ENCODE measurements around the gene CSMD2. TPM values are rescaled to one million over a fixed set of nuclear protein-coding genes. Genes with fewer than 3 reads are reported as not detected.
"Not testable (repeated sequence)": the region's sequence is repeated elsewhere in the genome, so short reads cannot be mapped to it uniquely, and the experiment has no call there.

The CSMD2 gene
- total RNA-seq, 1 donor from 2014 or later: 0.55 TPM

DNA sequence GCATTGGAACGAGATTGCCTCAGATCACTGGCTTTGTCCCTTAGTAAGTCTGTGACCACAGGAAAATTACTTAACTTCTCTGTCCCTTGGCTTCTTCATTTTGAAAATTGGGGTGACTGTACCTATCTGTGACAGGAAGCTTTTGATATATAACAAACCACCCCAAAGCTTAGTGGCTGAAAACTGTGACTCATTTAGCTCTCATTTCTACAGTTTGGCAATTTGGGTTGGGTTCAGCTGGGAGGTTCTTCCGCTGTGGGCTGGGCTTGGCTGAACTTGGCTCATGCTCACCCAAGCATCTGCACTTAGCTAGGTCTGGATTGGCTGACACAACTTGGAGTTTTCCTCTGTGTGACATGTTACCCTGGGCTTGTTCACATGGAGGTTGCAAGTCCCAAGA, 25.7 kb upstream of the CSMD2 start:
- Mint-ChIP-seq H3K27me3 (ENCODE audit: low read depth) (no peaks in the 10 kb centered on the region), H3K9me3 (ENCODE audit: low read depth) (peaks cover 13% of the 10 kb centered on the region), H3K27ac (ENCODE audit: unreplicated experiment) (no peak overlapping the region), H3K4me1 (ENCODE audit: low read depth) (no peaks in the 10 kb centered on the region), H3K4me3 (ENCODE audit: unreplicated experiment) (no peak overlapping the region), H3K36me3 (ENCODE audit: low read depth) (no peaks in the 10 kb centered on the region)
- TF ChIP-seq, protein P1, sequence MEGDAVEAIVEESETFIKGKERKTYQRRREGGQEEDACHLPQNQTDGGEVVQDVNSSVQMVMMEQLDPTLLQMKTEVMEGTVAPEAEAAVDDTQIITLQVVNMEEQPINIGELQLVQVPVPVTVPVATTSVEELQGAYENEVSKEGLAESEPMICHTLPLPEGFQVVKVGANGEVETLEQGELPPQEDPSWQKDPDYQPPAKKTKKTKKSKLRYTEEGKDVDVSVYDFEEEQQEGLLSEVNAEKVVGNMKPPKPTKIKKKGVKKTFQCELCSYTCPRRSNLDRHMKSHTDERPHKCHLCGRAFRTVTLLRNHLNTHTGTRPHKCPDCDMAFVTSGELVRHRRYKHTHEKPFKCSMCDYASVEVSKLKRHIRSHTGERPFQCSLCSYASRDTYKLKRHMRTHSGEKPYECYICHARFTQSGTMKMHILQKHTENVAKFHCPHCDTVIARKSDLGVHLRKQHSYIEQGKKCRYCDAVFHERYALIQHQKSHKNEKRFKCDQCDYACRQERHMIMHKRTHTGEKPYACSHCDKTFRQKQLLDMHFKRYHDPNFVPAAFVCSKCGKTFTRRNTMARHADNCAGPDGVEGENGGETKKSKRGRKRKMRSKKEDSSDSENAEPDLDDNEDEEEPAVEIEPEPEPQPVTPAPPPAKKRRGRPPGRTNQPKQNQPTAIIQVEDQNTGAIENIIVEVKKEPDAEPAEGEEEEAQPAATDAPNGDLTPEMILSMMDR (IDR thresholded peaks at IDR 0.05): no peak
- no peak for DNase-seq (ENCODE audit: low spot score)

DNA sequence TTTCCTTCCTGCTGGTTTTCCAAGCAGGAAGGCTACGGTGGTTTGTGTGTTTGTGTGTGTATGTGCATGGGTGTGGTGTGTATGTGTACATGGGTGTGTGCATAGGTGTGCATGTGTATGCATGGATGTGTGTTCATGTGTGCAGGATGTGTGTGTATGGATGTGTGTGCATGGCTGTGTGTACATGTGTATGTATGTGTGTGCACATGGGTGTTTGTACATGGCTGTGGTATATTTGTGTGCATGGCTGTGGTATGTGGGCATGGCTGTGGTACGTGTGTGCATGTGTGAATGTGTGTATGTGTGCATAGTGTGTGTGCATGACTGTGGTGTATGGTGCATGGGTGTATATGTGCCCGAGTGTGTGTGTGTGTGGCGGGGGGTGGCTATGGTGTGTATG, 24.0 kb upstream of the CSMD2 start:
- Mint-ChIP-seq H3K4me3 (ENCODE audit: unreplicated experiment) (no peak overlapping the region), H3K36me3 (ENCODE audit: low read depth) (no peaks in the 10 kb centered on the region), H3K27ac (ENCODE audit: unreplicated experiment) (no peak overlapping the region), H3K4me1 (ENCODE audit: low read depth) (no peaks in the 10 kb centered on the region), H3K9me3 (ENCODE audit: low read depth) (peaks cover 13% of the 10 kb centered on the region), H3K27me3 (ENCODE audit: low read depth) (no peaks in the 10 kb centered on the region)
- no peak for DNase-seq (ENCODE audit: low spot score)
- TF ChIP-seq, protein P1 (IDR thresholded peaks at IDR 0.05): no peak

DNA sequence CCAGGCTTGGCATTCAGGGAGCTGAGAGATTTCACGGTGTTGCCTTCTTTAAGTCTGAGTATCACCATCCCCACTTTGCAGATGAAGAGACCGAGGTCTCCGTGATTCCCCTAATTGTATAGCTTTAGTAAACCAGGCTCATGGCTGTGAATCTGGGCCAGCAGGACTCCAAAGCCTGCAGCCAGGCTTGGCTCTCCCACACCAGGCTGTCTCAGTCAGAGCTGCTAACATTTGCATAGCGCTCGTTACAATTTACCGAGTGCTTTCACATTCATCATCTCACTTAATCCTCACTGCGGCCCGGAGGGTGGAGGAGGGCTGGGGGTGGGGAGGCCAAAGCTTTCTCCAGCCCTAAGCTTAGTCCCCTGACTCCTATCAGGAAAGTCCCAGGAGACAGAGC, 23.4 kb upstream of the CSMD2 start:
- Mint-ChIP-seq H3K36me3 (ENCODE audit: low read depth) (no peaks in the 10 kb centered on the region), H3K27ac (ENCODE audit: unreplicated experiment) (no peak overlapping the region), H3K4me3 (ENCODE audit: unreplicated experiment) (no peak overlapping the region), H3K9me3 (ENCODE audit: low read depth) (peaks cover 16% of the 10 kb centered on the region), H3K4me1 (ENCODE audit: low read depth) (no peaks in the 10 kb centered on the region), H3K27me3 (ENCODE audit: low read depth) (no peaks in the 10 kb centered on the region)
- DNase-seq (ENCODE audit: low spot score): no peak
- TF ChIP-seq, protein P1 (IDR thresholded peaks at IDR 0.05): no peak

DNA sequence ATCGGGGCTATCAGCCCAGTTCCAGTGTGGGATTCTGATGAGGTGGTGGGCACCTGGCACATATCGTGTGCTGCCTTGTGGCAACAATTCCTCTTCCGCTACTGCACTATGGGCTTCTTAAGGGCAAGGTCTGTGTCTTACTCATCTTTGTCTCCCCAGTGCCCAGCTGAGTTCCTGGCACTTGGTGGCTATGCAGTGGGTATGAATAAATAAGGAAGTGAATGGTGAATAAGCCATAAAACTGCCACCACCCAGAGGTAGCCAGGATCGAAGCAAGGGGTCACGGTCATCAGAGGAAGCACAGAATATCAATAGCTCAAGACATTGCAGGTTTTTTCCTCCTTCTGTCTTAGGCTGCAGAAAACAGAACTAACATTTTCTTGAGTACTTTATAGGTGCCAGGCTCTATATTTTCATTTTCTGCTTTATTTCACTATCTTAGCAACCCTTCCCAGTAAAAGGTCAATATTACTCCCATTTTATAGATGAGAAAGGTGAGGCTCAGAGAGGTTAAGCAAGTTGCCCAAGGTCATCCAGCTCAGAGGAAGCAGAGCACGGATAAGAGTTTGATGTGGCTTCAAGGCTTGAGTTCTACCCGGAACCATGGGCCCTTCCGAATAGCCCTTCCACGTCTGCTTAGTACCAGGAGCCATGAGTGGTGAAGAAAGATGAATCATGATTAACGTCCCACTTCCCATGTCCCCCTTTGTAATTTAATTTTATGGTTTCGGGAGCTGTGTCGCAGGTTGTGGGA, 21.9 kb upstream of the CSMD2 start:
- H3K9me3 Mint-ChIP-seq (ENCODE audit: low read depth): peaks cover 14% of the 10 kb centered on the region
- no peak overlapping the region for H3K4me3 Mint-ChIP-seq (ENCODE audit: unreplicated experiment)
- H3K27me3 Mint-ChIP-seq (ENCODE audit: low read depth): no peaks in the 10 kb centered on the region
- H3K27ac Mint-ChIP-seq (ENCODE audit: unreplicated experiment): no peak overlapping the region
- TF ChIP-seq, protein P1 (IDR thresholded peaks at IDR 0.05): no peak
- no peaks in the 10 kb centered on the region for H3K4me1 Mint-ChIP-seq (ENCODE audit: low read depth)
- no peaks in the 10 kb centered on the region for H3K36me3 Mint-ChIP-seq (ENCODE audit: low read depth)
- DNase-seq (ENCODE audit: low spot score): no peak

DNA sequence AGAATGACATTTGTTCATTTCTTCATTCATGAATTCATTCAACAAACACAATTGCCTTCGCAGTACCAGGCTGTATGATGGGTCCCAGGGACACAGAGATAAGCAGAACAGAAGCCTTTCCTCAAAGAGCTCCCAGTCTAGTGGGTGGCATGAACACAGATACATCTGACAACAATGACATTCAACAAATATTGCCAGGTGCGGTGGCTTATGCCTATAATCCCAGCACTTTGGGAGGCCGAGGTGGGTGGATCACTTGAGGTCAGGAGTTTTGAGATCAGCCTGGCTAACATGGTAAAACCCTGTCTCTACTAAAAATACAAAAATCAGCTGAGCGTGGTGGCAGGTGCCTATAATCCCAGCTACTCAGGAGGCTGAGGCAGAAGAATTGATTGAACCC, 18.4 kb upstream of the CSMD2 start:
- not testable (repeated sequence) for H3K4me3 Mint-ChIP-seq (ENCODE audit: unreplicated experiment); H3K27ac Mint-ChIP-seq (ENCODE audit: unreplicated experiment); H3K27me3 Mint-ChIP-seq (ENCODE audit: low read depth); H3K9me3 Mint-ChIP-seq (ENCODE audit: low read depth); H3K4me1 Mint-ChIP-seq (ENCODE audit: low read depth); DNase-seq (ENCODE audit: low spot score); H3K36me3 Mint-ChIP-seq (ENCODE audit: low read depth)

DNA sequence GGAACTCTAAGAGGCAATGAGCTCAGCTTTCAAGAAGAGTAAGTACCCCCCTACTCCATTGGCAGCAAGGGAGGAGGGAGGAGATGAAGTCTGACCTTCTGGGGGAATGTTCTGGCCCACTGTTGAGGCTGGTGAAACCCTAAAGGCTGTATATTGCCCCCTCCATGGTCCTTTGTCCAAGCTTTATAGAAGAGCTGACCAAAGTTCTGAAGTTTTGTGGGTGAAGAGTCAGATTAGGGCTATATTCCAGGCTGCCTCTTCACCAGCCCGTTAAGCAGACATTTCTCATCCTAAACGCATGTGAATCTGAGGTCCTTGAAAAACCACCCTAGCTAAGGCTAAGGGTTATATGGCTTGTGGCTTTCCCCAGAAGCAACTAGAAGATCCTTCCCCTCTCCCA, 13.0 kb upstream of the CSMD2 start:
- Mint-ChIP-seq H3K4me1 (ENCODE audit: low read depth) (no peaks in the 10 kb centered on the region), H3K36me3 (ENCODE audit: low read depth) (no peaks in the 10 kb centered on the region), H3K9me3 (ENCODE audit: low read depth) (no peaks in the 10 kb centered on the region), H3K4me3 (ENCODE audit: unreplicated experiment) (no peak overlapping the region), H3K27ac (ENCODE audit: unreplicated experiment) (no peak overlapping the region), H3K27me3 (ENCODE audit: low read depth) (peaks cover 12% of the 10 kb centered on the region)
- TF ChIP-seq, protein P1 (IDR thresholded peaks at IDR 0.05): no peak
- no peak for DNase-seq (ENCODE audit: low spot score)
